Mononuclear cell (primary cell): ENCODE data around the gene NTRK1. TPM values are rescaled to one million over a fixed set of nuclear protein-coding genes. Genes with fewer than 3 reads are reported as not detected.
"Not testable (repeated sequence)": the region's sequence is repeated elsewhere in the genome, so short reads cannot be mapped to it uniquely, and the experiment has no call there.

Experiments used
- H3K27me3 ChIP-seq: 2 replicates; pipeline ENCODE4 v1.6.0; 2011; ENCODE audit warnings: low read length, control low read depth; ENCODE audit not compliant: insufficient read depth
- H3K4me1 ChIP-seq: 2 replicates; pipeline ENCODE4 v1.5.1; 2011; ENCODE audit warnings: mild to moderate bottlenecking, low read length, control low read depth; ENCODE audit not compliant: insufficient read depth
- H3K4me3 ChIP-seq: 2 replicates; pipeline ENCODE4 v1.5.1; 2011; ENCODE audit warnings: mild to moderate bottlenecking, low read length, moderate library complexity
- H3K9me3 ChIP-seq: 2 replicates; pipeline ENCODE4 v1.5.1; 2011; ENCODE audit warnings: low read depth, mild to moderate bottlenecking, control low read depth, low read length
- total RNA-seq: library from RNA; depleted of rRNA; stranded (reverse); fragments of >200 nt; gene quantifications from one replicate; pipeline ENCODE4 v1.2.3, GENCODE V29; 2012

NTRK1 gene
- total RNA-seq, 1 donor: 0.31 TPM

GRCh38 chr1:156912861-156913808 lies 52.5 kb downstream of the NTRK1 start:
- Histone ChIP-seq H3K4me1 (no peaks in the 10 kb centered on the region), H3K4me3 (no peak overlapping the region), H3K9me3 (no peaks in the 10 kb centered on the region), H3K27me3 (no peaks in the 10 kb centered on the region)

GRCh38 chr1:156913809-156914387 lies 53.2 kb downstream of the NTRK1 start:
- H3K27me3 ChIP-seq: no peaks in the 10 kb centered on the region
- no peaks in the 10 kb centered on the region for H3K4me1 ChIP-seq
- no peak overlapping the region for H3K4me3 ChIP-seq
- no peaks in the 10 kb centered on the region for H3K9me3 ChIP-seq

- no peak overlapping the region for H3K4me3 ChIP-seq
- H3K27me3 ChIP-seq: peaks cover 4% of the 10 kb centered on the region
- H3K9me3 ChIP-seq: no peaks in the 10 kb centered on the region
- H3K4me1 ChIP-seq: no peaks in the 10 kb centered on the region
These were observed 53.8 kb downstream of the NTRK1 start for GRCh38 chr1:156914440-156914856.

DNA sequence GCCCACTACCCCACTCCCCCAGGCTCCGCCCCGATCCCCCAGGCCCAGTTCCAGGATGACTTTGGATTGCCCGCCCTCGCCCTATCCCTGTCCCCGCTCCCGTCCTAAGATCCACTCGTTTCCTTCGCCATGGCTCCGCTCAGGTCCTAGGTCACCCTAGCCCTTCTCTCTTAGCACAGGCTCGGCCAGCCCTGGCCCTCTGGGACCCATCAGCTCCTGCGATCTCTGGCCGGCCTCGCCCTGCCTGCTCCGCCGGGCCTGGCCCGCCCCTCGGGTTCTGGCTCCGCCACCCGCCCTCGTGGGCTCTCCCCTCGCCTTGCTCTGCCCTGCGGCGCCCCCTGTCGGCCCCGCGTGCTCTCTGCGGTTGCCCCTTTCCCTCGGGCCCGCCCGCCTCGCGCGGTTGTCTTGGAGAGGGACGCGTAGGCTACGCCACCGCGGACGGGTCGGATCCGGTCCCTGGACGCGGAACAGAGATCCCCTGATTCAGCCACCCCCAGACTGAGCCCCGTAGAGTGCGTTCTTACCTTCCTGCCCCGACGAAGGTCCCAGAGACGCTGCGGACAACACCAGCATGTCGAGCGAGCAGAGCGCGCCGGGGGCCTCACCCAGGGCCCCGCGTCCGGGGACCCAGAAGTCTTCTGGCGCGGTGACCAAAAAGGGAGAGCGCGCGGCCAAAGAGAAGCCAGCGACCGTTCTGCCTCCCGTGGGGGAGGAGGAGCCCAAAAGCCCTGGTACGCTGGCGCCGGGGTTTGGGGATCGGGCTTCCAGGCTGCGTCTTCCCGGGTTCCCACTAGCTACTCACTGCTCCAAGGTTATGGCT lies 59.8 kb downstream of the NTRK1 start, which contains the start of gene LRRC71:
Gene LRRC71, plus strand, starts transcription at position 400 of the 820 bp plus-strand sequence. Its CDS starts 172 bp downstream, at position 572.
- peaks cover 3% of the 10 kb centered on the region for H3K4me1 ChIP-seq
- no peaks in the 10 kb centered on the region for H3K9me3 ChIP-seq
- peaks cover 62% of the 10 kb centered on the region for H3K27me3 ChIP-seq
- no peak within 1 kb of the TSS for H3K4me3 ChIP-seq

GRCh38 chr1:156921053-156921529 lies 60.4 kb downstream of the NTRK1 start:
- Histone ChIP-seq H3K27me3 (peaks cover 68% of the 10 kb centered on the region), H3K9me3 (no peaks in the 10 kb centered on the region), H3K4me1 (peaks cover 3% of the 10 kb centered on the region), H3K4me3 (no peak overlapping the region)

DNA sequence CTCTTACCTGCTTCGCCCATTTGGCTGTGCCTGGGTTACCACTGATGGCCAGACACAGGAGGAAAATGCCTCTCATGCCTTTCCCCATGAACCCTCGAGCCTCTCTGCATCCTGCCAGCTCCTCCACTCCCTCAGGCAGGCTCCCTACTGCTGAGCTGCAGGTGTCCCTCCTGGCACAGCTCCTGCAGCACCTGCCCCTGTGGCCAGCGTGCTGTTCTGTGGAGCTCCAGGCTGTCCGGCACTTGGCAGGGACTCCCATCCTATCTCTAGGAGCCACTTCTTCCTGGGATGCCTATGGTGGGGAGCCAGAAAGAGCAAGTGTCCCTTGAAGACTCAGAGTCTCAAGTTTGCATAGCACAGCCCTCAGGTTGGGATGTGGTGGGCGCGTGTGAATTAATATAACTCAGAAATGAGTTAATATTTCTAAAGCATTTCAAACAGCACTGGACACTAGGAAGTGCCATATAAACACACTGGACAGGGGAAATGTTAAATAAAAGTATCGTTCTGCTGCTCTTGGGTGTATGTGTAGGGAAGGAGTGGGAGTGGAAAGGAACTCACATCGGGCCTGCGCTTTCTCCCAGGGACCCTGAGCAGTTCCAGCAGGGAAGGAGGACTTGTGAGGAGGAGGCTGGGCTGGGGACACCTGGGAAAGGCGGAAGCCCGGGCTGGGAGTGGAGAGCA lies 62.5 kb downstream of the NTRK1 start:
- H3K9me3 ChIP-seq: no peaks in the 10 kb centered on the region
- H3K27me3 ChIP-seq: peaks cover 88% of the 10 kb centered on the region
- peaks cover 14% of the 10 kb centered on the region for H3K4me1 ChIP-seq
- no peak overlapping the region for H3K4me3 ChIP-seq

DNA sequence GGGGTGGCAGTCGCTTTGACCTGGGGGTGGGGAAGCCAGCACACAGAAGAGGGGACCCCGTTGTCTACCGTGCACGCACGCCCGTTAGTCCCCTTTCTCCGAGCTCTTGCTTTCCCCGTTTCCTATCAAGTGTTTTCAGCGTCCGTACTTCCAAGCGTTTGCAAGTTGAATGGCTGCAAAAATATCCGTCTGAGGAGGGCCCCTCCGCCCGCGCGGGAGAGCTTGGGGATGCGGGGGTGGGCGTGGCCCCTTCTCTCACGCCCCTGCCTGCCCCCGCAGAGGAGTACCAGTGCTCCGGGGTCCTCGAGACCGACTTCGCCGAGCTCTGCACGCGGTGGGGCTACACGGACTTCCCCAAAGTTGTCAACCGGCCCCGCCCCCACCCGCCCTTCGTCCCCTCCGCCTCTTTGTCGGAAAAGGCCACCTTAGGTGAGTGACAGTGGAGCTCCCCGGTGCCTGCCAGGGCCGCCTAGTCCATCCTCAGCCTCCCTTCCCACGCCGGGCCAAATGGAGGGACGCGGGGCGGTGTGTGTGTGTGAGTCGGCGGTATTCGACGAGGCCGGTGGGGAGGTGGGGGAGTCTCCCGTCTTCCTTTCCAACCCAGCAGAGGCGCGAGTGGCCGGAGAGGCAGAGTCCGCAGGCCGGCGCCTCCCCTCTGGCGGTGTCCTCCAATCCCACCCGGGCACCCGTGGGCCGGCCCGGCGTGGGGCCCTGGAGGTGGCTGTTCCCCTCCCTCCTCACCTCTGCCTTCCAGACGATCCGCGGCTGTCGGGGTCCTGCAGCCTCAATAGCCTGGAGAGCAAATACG lies 63.2 kb downstream of the NTRK1 start:
- Histone ChIP-seq H3K4me3 (no peak overlapping the region), H3K9me3 (no peaks in the 10 kb centered on the region), H3K27me3 (peaks cover 92% of the 10 kb centered on the region), H3K4me1 (peaks cover 14% of the 10 kb centered on the region)

- H3K9me3 ChIP-seq: no peaks in the 10 kb centered on the region
- no peak overlapping the region for H3K4me3 ChIP-seq
- peaks cover 91% of the 10 kb centered on the region for H3K27me3 ChIP-seq
- H3K4me1 ChIP-seq: peaks cover 14% of the 10 kb centered on the region
These were observed 64.0 kb downstream of the NTRK1 start for GRCh38 chr1:156924478-156925153.

GRCh38 chr1:156925154-156926010 lies 64.7 kb downstream of the NTRK1 start:
- no peak overlapping the region for H3K4me3 ChIP-seq
- peaks cover 86% of the 10 kb centered on the region for H3K27me3 ChIP-seq

GRCh38 chr1:156926175-156926574 lies 65.5 kb downstream of the NTRK1 start:
- Histone ChIP-seq H3K9me3 (no peaks in the 10 kb centered on the region), H3K27me3 (peaks cover 78% of the 10 kb centered on the region), H3K4me3 (no peak overlapping the region), H3K4me1 (peaks cover 16% of the 10 kb centered on the region)

More at GRCh38 chr1:156925154-156926010, 64.7 kb downstream of the NTRK1 start:
- Histone ChIP-seq H3K9me3 (no peaks in the 10 kb centered on the region), H3K4me1 (peaks cover 12% of the 10 kb centered on the region)

DNA sequence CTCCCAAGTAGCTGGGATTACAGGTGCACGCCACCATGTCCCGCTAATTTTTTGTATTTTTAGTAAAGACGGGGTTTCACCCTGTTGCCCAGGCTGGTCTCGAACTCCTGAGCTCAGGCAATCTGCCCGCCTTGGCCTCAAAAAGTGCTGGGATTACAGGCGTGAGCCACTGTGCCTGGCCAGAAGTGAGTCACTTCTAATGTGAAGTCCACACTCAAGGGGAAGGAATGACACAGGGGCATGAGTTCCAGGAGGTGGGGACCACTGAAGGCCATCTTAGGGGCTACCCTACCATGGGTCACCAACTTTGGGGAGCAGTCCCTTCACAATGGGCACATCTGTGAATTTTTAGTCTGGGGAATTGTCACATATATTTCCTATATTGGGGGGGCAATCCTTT lies 66.0 kb downstream of the NTRK1 start:
- peaks cover 72% of the 10 kb centered on the region for H3K27me3 ChIP-seq
- H3K4me1 ChIP-seq: peaks cover 17% of the 10 kb centered on the region
- not testable (repeated sequence) for H3K9me3 ChIP-seq, H3K4me3 ChIP-seq

- Histone ChIP-seq H3K4me1 (peaks cover 17% of the 10 kb centered on the region), H3K27me3 (peaks cover 65% of the 10 kb centered on the region), H3K4me3 (no peak overlapping the region), H3K9me3 (no peaks in the 10 kb centered on the region)
These were observed 66.8 kb downstream of the NTRK1 start for GRCh38 chr1:156927215-156928042.
